Esophagus (tissue), 2 donors: ENCODE results near the gene RHOV. TPM values are rescaled to one million over a fixed set of nuclear protein-coding genes. Genes with fewer than 3 reads are reported as not detected.
"Not testable (repeated sequence)": the region's sequence is repeated elsewhere in the genome, so short reads cannot be mapped to it uniquely, and the experiment has no call there.

ENCODE experiments used
- H3K27ac ChIP-seq, 2 donors: one replicate each; pipeline ENCODE4 v1.5.1; 2013; ENCODE audit warnings: low read depth in 2 of 2, mild to moderate bottlenecking in 2 of 2, inconsistent platforms in 1 of 2, low read length in 1 of 2, moderate library complexity in 1 of 2
- H3K27me3 ChIP-seq, 2 donors: one replicate each; pipeline ENCODE4 v1.6.1; 2013; ENCODE audit warnings: low read length in 2 of 2, control low read depth in 1 of 2, mild to moderate bottlenecking in 1 of 2; ENCODE audit not compliant: insufficient read depth in 2 of 2, control insufficient read depth in 1 of 2
- H3K36me3 ChIP-seq, 2 donors: one replicate each; pipeline ENCODE4 v1.6.1; 2013; ENCODE audit warnings: low read length in 1 of 2; ENCODE audit not compliant: control insufficient read depth in 2 of 2, insufficient read depth in 2 of 2
- H3K4me1 ChIP-seq, 2 donors: one replicate each; pipeline ENCODE4 v1.6.1; 2013; ENCODE audit warnings: low read length in 1 of 2; ENCODE audit not compliant: control insufficient read depth in 2 of 2, insufficient read depth in 2 of 2
- H3K4me3 ChIP-seq, 2 donors: one replicate each; pipeline ENCODE4 v1.5.1; 2013; ENCODE audit warnings: low read length in 2 of 2, mild to moderate bottlenecking in 2 of 2, low read depth in 1 of 2, moderate library complexity in 1 of 2
- H3K9me3 ChIP-seq, 2 donors: one replicate each; pipeline ENCODE4 v1.6.1; 2013; ENCODE audit warnings: mild to moderate bottlenecking in 2 of 2, low read depth in 1 of 2, low read length in 1 of 2, moderate library complexity in 1 of 2; ENCODE audit not compliant: control insufficient read depth in 2 of 2, insufficient read depth in 1 of 2
- WGBS, 2 donors: extraction: QIAGEN DNeasy Blood & Tissue Kit; methylation state at CpG; one replicate each; pipeline ENCODE4 v1.1.7; 2013; 5-methylcytosine and 5-hydroxymethylcytosine counted together
- polyA plus RNA-seq, 2 donors: library from polyadenylated mRNA; stranded (reverse); fragments of 200-250 nt; gene quantifications; one replicate each; pipeline ENCODE4 v1.2.3, GENCODE V29; 2013
- donor health status: healthy with polysubstance abuse.
- donor health status: Bipolar disorder and iron deficiency.

RHOV gene
- polyA plus RNA-seq, 2 donors = 137 to 138 TPM

- Histone ChIP-seq H3K9me3 (no peaks in the 10 kb centered on the region), H3K4me1 (peaks cover 2 to 23% of the 10 kb centered on the region in 2 donors), H3K4me3 (no peak overlapping the region), H3K36me3 (peaks cover 0 to 1% of the 10 kb centered on the region in 2 donors), H3K27me3 (no peaks in the 10 kb centered on the region), H3K27ac (peak overlapping the region; percentile 89 to 96)
- WGBS, 2 donors = 35 to 41% methylated on average over 4 of the region's 4 CpGs
Observed at GRCh38 chr15:40863660-40864270, 10.3 kb downstream of the RHOV start.

- not testable (repeated sequence) for H3K9me3 ChIP-seq, H3K4me3 ChIP-seq, H3K27me3 ChIP-seq, H3K36me3 ChIP-seq
- Histone ChIP-seq H3K27ac (peak overlapping the region; percentile 75 to 93), H3K4me1 (peaks cover 2 to 26% of the 10 kb centered on the region in 2 donors)
- WGBS, 2 donors = 67% methylated on average over 4 of the region's 4 CpGs
Observed at GRCh38 chr15:40861147-40861546, 12.9 kb downstream of the RHOV start.

- Histone ChIP-seq H3K27me3 (no peaks in the 10 kb centered on the region), H3K9me3 (no peaks in the 10 kb centered on the region), H3K36me3 (peaks cover 4 to 20% of the 10 kb centered on the region in 2 donors), H3K4me3 (no peak overlapping the region), H3K4me1 (peaks cover 0 to 17% of the 10 kb centered on the region in 2 donors), H3K27ac (peak overlapping the region; percentile 40 to 85)
- WGBS, 2 donors = 45 to 50% methylated on average over 18 of the region's 18 CpGs
Observed at GRCh38 chr15:40859206-40859851, 14.7 kb downstream of the RHOV start.

GRCh38 chr15:40858706-40859105 lies 15.3 kb downstream of the RHOV start:
- Histone ChIP-seq H3K36me3 (peaks cover 5 to 25% of the 10 kb centered on the region in 2 donors), H3K27me3 (no peaks in the 10 kb centered on the region), H3K4me1 (peaks cover 0 to 13% of the 10 kb centered on the region in 2 donors), H3K4me3 (no peak overlapping the region), H3K9me3 (no peaks in the 10 kb centered on the region), H3K27ac (peak overlapping the region; percentile 40 to 85)
- 59 to 61% methylated on average over 10 of the region's 10 CpGs for WGBS, 2 donors

GRCh38 chr15:40857601-40858341 lies 16.3 kb downstream of the RHOV start:
- Histone ChIP-seq H3K4me3 (no peak overlapping the region), H3K27ac (peak overlapping the region; percentile 93 to 96), H3K4me1 (peaks cover 0 to 9% of the 10 kb centered on the region in 2 donors), H3K36me3 (peaks cover 7 to 34% of the 10 kb centered on the region in 2 donors), H3K27me3 (no peaks in the 10 kb centered on the region), H3K9me3 (no peaks in the 10 kb centered on the region)
- WGBS, 2 donors = 25 to 28% methylated on average over 15 of the region's 15 CpGs

- Histone ChIP-seq H3K4me3 (no peak overlapping the region), H3K27me3 (no peaks in the 10 kb centered on the region), H3K4me1 (peaks cover 0 to 9% of the 10 kb centered on the region in 2 donors), H3K27ac (peak overlapping the region; percentile 93 to 96), H3K36me3 (peaks cover 7 to 36% of the 10 kb centered on the region in 2 donors), H3K9me3 (no peaks in the 10 kb centered on the region)
- WGBS, 2 donors = 69 to 77% methylated on average over 7 to 8 of the region's 8 CpGs
Observed at GRCh38 chr15:40856746-40857145, 17.3 kb downstream of the RHOV start.

- no peaks in the 10 kb centered on the region for H3K27me3 ChIP-seq
- 80 to 81% methylated on average over 13 of the region's 13 CpGs for WGBS, 2 donors
- peaks cover 7 to 39% of the 10 kb centered on the region in 2 donors for H3K36me3 ChIP-seq
- H3K4me3 ChIP-seq = no peak overlapping the region
- H3K9me3 ChIP-seq = no peaks in the 10 kb centered on the region
- H3K4me1 ChIP-seq = peaks cover 0 to 9% of the 10 kb centered on the region in 2 donors
- H3K27ac ChIP-seq = peak overlapping the region; percentile 39 to 93
Observed at GRCh38 chr15:40855706-40856234, 18.3 kb downstream of the RHOV start.

- WGBS, 2 donors = 73 to 81% methylated on average over 10 of the region's 10 CpGs
- no peak overlapping the region for H3K4me3 ChIP-seq
- no peaks in the 10 kb centered on the region for H3K9me3 ChIP-seq
- peaks cover 0 to 5% of the 10 kb centered on the region in 2 donors for H3K4me1 ChIP-seq
- H3K36me3 ChIP-seq = peaks cover 7 to 42% of the 10 kb centered on the region in 2 donors
- no peak overlapping the region for H3K27ac ChIP-seq
- H3K27me3 ChIP-seq = no peaks in the 10 kb centered on the region
Observed at GRCh38 chr15:40854161-40854560, 19.9 kb downstream of the RHOV start.

- Histone ChIP-seq H3K27ac (no peak overlapping the region), H3K4me1 (peaks cover 0 to 3% of the 10 kb centered on the region in 2 donors), H3K27me3 (no peaks in the 10 kb centered on the region), H3K36me3 (peaks cover 7 to 40% of the 10 kb centered on the region in 2 donors), H3K9me3 (no peaks in the 10 kb centered on the region), H3K4me3 (no peak overlapping the region)
- WGBS, 2 donors = 90% methylated on average over 16 of the region's 16 CpGs
Observed at GRCh38 chr15:40853241-40853890, 20.7 kb downstream of the RHOV start.
